ENCODE data around the gene GTSF1L. TPM values are rescaled to one million over a fixed set of nuclear protein-coding genes. Genes with fewer than 3 reads are reported as not detected.

The GTSF1L gene
- total RNA-seq, 1 donor from 2014 or later = 1.3 TPM

DNA sequence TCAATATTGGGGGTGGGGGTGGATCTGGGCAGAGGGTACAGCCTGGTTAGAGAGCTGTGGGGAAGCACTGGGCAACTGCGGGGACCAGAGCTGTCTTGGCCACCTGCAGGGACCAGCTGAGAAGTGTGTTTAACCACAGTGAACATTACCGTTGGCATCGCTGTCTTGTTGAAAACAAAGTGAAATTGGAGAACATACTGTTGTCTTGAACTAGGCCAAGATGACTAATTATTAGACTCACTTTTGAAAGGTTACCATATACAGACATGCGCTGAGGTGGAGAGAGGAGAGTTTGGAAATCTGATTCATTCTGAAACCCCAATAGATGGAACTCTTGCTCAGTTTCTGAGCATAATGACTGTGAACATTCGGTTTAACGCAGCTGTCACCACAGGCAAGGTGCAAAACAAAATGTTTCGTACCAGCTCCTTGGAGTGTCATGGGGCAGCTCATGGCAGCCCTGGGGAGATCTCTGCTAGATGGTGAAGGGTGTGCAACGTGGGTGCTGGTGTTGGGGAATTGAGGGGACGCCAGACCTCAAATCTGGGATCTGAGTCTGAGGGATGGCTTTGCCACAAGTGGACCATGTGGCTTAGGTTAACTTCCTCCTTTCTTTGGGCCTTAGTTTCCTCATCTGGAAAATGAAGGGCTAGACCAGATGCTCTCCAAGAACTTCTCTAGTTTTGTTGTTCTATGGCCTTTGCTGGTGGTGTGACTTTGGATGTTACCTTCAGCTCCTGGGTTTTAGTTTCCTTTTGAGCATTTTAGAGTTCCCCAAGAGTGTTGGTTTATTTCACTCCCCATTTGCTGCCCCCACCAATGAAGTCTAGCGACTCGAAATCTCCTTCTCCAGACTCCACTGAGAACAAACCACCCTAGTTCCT is 24.6 kb upstream of the GTSF1L start:
- CTCF ChIA-PET = interaction anchor here (0.7 to 5.5 kb wide), 14 partner anchors 12 to 559 kb away, joined by 3 to 91 read pairs (median 4); partner anchors contain the start of gene FITM2
- H3K9me3 Mint-ChIP-seq = no peaks in the 10 kb centered on the region
- ATAC-seq (ENCODE audit: low read depth) = peak; percentile 80
- POLR2A ChIA-PET = interaction anchor here (0.6 to 3.6 kb wide), 28 partner anchors 10 to 1134 kb away, joined by 3 to 33 read pairs (median 3); partner anchors contain the start of genes FITM2, OSER1, SRSF6 and YWHAB
- no peaks in the 10 kb centered on the region for H3K27me3 Mint-ChIP-seq
- peaks cover 36% of the 10 kb centered on the region for H3K4me1 Mint-ChIP-seq
- H3K36me3 Mint-ChIP-seq (ENCODE audit: low read depth) = no peaks in the 10 kb centered on the region
- H3K27ac Mint-ChIP-seq = peak overlapping the region; percentile 91
- TF ChIP-seq, protein P1, sequence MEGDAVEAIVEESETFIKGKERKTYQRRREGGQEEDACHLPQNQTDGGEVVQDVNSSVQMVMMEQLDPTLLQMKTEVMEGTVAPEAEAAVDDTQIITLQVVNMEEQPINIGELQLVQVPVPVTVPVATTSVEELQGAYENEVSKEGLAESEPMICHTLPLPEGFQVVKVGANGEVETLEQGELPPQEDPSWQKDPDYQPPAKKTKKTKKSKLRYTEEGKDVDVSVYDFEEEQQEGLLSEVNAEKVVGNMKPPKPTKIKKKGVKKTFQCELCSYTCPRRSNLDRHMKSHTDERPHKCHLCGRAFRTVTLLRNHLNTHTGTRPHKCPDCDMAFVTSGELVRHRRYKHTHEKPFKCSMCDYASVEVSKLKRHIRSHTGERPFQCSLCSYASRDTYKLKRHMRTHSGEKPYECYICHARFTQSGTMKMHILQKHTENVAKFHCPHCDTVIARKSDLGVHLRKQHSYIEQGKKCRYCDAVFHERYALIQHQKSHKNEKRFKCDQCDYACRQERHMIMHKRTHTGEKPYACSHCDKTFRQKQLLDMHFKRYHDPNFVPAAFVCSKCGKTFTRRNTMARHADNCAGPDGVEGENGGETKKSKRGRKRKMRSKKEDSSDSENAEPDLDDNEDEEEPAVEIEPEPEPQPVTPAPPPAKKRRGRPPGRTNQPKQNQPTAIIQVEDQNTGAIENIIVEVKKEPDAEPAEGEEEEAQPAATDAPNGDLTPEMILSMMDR (IDR thresholded peaks at IDR 0.05) = no peak
- intact Hi-C loops (cut with micrococcal nuclease) = loop anchor here (1.0 to 5.0 kb wide), 6 partner anchors 15 to 456 kb away; no protein-coding TSS in a partner anchor
- H3K4me3 Mint-ChIP-seq = peak overlapping the region; percentile 47
- peak; percentile 36 for DNase-seq

DNA sequence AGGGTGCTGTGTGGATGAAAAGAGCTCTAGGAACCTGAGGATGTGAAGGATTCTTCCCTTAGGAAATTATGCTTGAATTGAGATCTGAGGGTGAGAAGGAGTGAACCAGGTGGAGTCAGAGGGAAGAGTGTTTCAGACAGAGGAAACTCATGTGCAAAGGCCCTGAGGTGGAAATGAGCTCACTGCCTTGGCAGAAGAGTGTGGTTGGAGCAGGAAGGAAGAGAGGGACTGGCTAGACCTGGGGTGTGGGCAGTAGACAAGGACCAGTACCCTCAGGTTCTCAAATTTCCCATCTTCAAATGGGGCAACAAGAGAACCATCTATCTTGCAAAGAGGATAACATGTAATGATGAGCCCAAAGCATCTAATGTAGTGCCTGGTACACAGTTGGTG is 24.0 kb upstream of the GTSF1L start:
- H3K27ac Mint-ChIP-seq = peak overlapping the region; percentile 91
- CTCF ChIA-PET = interaction anchor here (0.7 to 5.5 kb wide), 18 partner anchors 12 to 560 kb away, joined by 3 to 91 read pairs (median 3); partner anchors contain the start of gene FITM2
- intact Hi-C loops (cut with micrococcal nuclease) = loop anchor here (1.0 to 5.0 kb wide), 7 partner anchors 14 to 457 kb away; no protein-coding TSS in a partner anchor

DNA sequence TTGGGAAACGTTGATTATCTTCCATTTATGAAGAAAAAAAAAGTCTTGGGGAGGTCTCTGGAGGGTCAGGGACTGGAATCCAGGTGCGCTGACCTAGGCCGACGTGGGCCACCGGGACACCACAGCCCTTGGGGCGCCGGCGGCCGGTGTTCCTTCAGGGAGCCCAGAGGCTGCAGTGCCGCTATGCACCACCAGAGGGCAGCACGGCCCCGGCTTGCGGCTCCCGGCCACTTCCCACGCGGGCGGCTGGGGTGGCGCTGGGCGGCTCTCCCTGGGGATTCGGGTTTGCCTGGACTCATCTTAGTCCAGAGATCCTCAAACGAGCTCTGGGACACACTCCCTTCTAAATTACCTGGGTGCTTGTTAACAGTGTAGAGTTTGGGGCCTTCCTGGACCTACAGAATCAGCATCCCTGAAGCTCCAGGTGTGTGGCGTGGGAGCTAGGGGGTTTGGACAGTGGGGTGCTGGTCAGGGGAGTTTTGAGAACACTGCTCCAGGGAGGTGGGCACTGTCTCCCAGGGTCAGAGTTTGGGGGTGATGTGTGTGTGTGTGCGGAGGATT is 23.0 kb upstream of the GTSF1L start:
- intact Hi-C loops (cut with micrococcal nuclease) = loop anchor here (1.0 to 5.0 kb wide), 5 partner anchors 90 to 457 kb away; no protein-coding TSS in a partner anchor
- CTCF ChIA-PET = interaction anchor here (0.6 to 5.5 kb wide), 17 partner anchors 12 to 441 kb away, joined by 3 to 91 read pairs (median 4); no protein-coding TSS in a partner anchor
- Mint-ChIP-seq H3K4me1 (peaks cover 44% of the 10 kb centered on the region), H3K27me3 (no peaks in the 10 kb centered on the region), H3K27ac (peak overlapping the region; percentile 51), H3K36me3 (ENCODE audit: low read depth) (no peaks in the 10 kb centered on the region), H3K4me3 (no peak overlapping the region), H3K9me3 (no peaks in the 10 kb centered on the region)
- ATAC-seq (ENCODE audit: low read depth) (peak; percentile 19), DNase-seq (peak; percentile 90)
- POLR2A ChIA-PET = interaction anchor here (0.5 to 3.6 kb wide), 10 partner anchors 13 to 331 kb away, joined by 3 to 33 read pairs (median 8); partner anchors contain the start of gene SRSF6
- TF ChIP-seq, protein P1 (IDR thresholded peaks at IDR 0.05) = peak; percentile 76

More for the DNA sequence above, 24.0 kb upstream of the GTSF1L start:
- no peaks in the 10 kb centered on the region for H3K36me3 Mint-ChIP-seq (ENCODE audit: low read depth)
- peaks cover 36% of the 10 kb centered on the region for H3K4me1 Mint-ChIP-seq
- H3K27me3 Mint-ChIP-seq = no peaks in the 10 kb centered on the region
- ATAC-seq (ENCODE audit: low read depth) (no peak), DNase-seq (no peak)
- no peaks in the 10 kb centered on the region for H3K9me3 Mint-ChIP-seq
- POLR2A ChIA-PET = interaction anchor here (0.6 to 3.6 kb wide), 24 partner anchors 14 to 1135 kb away, joined by 3 to 33 read pairs (median 4); partner anchors contain the start of genes FITM2, OSER1, SRSF6 and YWHAB
- no peak overlapping the region for H3K4me3 Mint-ChIP-seq
- TF ChIP-seq, protein P1 (IDR thresholded peaks at IDR 0.05) = no peak

DNA sequence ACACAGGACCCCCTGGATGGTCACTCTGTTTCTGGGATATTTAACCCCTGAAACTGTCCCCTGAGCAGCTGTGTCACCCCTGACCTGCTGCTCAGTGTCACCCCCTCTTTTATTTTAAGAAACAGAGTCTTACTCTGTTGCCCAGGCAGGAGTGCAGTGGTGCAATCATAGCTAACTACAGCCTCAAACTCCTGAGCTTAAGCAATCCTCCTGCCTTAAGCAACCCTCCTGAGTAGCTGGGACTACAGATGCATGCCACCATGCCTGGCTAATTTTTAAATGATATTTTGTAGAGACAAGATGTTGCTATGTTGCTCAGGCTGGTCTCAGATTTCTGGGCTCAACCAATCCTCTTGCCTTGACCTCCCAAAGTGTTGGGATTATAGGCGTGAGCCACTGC is 21.5 kb upstream of the GTSF1L start:
- no peaks in the 10 kb centered on the region for H3K36me3 Mint-ChIP-seq (ENCODE audit: low read depth)
- no peak for DNase-seq
- intact Hi-C loops (cut with micrococcal nuclease) = no loop called here
- POLR2A ChIA-PET = interaction anchor here (0.7 to 0.8 kb wide), 2 partner anchors 192 to 335 kb away, joined by 3 to 5 read pairs; no protein-coding TSS in a partner anchor
- peaks cover 41% of the 10 kb centered on the region for H3K4me1 Mint-ChIP-seq
- no peaks in the 10 kb centered on the region for H3K9me3 Mint-ChIP-seq
- TF ChIP-seq, protein P1 (IDR thresholded peaks at IDR 0.05) = no peak
- no peak for ATAC-seq (ENCODE audit: low read depth)
- no peaks in the 10 kb centered on the region for H3K27me3 Mint-ChIP-seq
- no peak overlapping the region for H3K4me3 Mint-ChIP-seq
- CTCF ChIA-PET = interaction anchor here (1.2 to 5.5 kb wide), 4 partner anchors 20 to 442 kb away, joined by 3 to 91 read pairs (median 12); no protein-coding TSS in a partner anchor
- peak overlapping the region; percentile 35 for H3K27ac Mint-ChIP-seq

All from activated B cell treated with CpG ODN at 0.5 μM for 24 hours (primary cell).